ENCODE data around the gene LRRC36. TPM values are rescaled to one million over a fixed set of nuclear protein-coding genes. Genes with fewer than 3 reads are reported as not detected.

LRRC36 gene
- total RNA-seq, 4 donors from 2014 or later, result 0.33 TPM; not detected in 3

GRCh38 chr16:67317853-67318252 is 8.8 kb upstream of the LRRC36 start:
- H3K9me3 ChIP-seq, result no peaks in the 10 kb centered on the region
- intact Hi-C loops (cut with DNase I), result no loop called here
- DNase-seq (ENCODE audit: extremely low spot score), result no peak
- H3K4me3 ChIP-seq, result no peak overlapping the region
- TF ChIP-seq, protein P1, sequence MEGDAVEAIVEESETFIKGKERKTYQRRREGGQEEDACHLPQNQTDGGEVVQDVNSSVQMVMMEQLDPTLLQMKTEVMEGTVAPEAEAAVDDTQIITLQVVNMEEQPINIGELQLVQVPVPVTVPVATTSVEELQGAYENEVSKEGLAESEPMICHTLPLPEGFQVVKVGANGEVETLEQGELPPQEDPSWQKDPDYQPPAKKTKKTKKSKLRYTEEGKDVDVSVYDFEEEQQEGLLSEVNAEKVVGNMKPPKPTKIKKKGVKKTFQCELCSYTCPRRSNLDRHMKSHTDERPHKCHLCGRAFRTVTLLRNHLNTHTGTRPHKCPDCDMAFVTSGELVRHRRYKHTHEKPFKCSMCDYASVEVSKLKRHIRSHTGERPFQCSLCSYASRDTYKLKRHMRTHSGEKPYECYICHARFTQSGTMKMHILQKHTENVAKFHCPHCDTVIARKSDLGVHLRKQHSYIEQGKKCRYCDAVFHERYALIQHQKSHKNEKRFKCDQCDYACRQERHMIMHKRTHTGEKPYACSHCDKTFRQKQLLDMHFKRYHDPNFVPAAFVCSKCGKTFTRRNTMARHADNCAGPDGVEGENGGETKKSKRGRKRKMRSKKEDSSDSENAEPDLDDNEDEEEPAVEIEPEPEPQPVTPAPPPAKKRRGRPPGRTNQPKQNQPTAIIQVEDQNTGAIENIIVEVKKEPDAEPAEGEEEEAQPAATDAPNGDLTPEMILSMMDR (IDR thresholded peaks at IDR 0.05), result no peak
- TF ChIP-seq POLR2A (IDR thresholded peaks at IDR 0.05; ENCODE audit: low read depth) (no peak), POLR2AphosphoS5 (IDR thresholded peaks at IDR 0.05) (no peak), EP300 (IDR thresholded peaks at IDR 0.05) (no peak)
- no peaks in the 10 kb centered on the region for H3K36me3 ChIP-seq
- H3K4me1 ChIP-seq, result no peaks in the 10 kb centered on the region
- peaks cover 0 to 47% (median 0%) of the 10 kb centered on the region in 4 donors for H3K27me3 ChIP-seq
- no peak overlapping the region for H3K27ac ChIP-seq (replicated peaks in 1 of 4)

DNA sequence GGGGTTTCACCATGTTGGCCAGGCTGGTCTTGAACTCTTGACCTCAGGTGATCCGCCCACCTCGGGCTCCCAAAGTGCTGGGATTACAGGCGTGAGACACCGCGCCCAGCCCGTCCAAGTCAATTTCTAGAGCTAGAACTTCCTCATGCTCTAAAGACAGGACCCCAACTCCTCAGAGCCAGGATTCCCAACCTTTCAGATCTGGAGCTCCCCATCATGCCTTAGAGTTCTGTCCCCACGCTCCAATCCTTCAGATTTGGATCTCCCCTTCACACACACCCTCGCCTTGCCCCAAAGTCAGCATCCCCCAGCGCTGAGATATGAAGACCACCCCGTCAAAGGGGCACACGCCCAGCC is 522 bp upstream of the LRRC36 start:
- H3K36me3 ChIP-seq, result no peaks in the 10 kb centered on the region
- DNase-seq (ENCODE audit: extremely low spot score), result no peak
- H3K27me3 ChIP-seq, result peaks cover 0 to 46% (median 0%) of the 10 kb centered on the region in 4 donors
- H3K9me3 ChIP-seq, result no peaks in the 10 kb centered on the region
- TF ChIP-seq, protein P1 (IDR thresholded peaks at IDR 0.05), result no peak
- TF ChIP-seq POLR2A (IDR thresholded peaks at IDR 0.05; ENCODE audit: low read depth), result no peak
- TF ChIP-seq EP300 (IDR thresholded peaks at IDR 0.05), result no peak
- no peak for TF ChIP-seq POLR2AphosphoS5 (IDR thresholded peaks at IDR 0.05)
- peak overlapping the region; percentile 53 to 69 (median 58) for H3K4me3 ChIP-seq
- 33% methylated on average over 7 of the region's 11 CpGs for WGBS
- H3K27ac ChIP-seq (replicated peaks in 1 of 4), result no peak overlapping the region
- H3K4me1 ChIP-seq, result peaks cover 6 to 15% (median 14%) of the 10 kb centered on the region in 4 donors
- intact Hi-C loops (cut with DNase I), result no loop called here

DNA sequence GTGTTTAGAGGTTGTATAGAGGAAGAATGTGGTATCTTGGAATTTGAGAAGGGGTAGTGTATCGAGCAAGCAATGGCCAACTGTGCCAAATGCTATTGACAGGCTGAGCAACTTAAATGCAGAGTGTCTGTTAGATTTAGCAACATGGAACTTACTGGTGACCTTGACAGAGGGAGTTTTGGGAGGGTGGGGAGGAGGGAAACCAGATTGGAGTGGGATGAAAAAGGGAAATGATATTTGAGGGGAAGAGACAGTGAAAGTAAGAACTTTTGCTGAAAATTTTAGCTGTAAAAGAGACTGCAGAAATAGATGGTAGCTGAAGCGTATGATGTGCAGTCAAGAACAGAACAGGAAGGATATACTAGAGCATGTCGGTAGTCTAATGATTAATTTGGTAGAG is 1.1 kb downstream of the LRRC36 start:
- peaks cover 6 to 15% (median 14%) of the 10 kb centered on the region in 4 donors for H3K4me1 ChIP-seq
- no peaks in the 10 kb centered on the region for H3K9me3 ChIP-seq
- intact Hi-C loops (cut with DNase I), result no loop called here
- H3K36me3 ChIP-seq, result no peaks in the 10 kb centered on the region
- peak; percentile 53 for DNase-seq (ENCODE audit: extremely low spot score)
- TF ChIP-seq, protein P1 (IDR thresholded peaks at IDR 0.05), result no peak
- TF ChIP-seq POLR2A (IDR thresholded peaks at IDR 0.05; ENCODE audit: low read depth), result no peak
- no peak for TF ChIP-seq POLR2AphosphoS5 (IDR thresholded peaks at IDR 0.05)
- no peak for TF ChIP-seq EP300 (IDR thresholded peaks at IDR 0.05)
- 56% methylated on average over 3 of the region's 3 CpGs for WGBS
- peaks cover 0 to 34% (median 0%) of the 10 kb centered on the region in 4 donors for H3K27me3 ChIP-seq
- no peak overlapping the region for H3K27ac ChIP-seq (replicated peaks in 1 of 4)
- H3K4me3 ChIP-seq, result no peak overlapping the region

GRCh38 chr16:67329901-67330300 is 3.3 kb downstream of the LRRC36 start:
- Histone ChIP-seq H3K9me3 (no peaks in the 10 kb centered on the region), H3K4me3 (no peak overlapping the region), H3K4me1 (peaks cover 6 to 15% (median 14%) of the 10 kb centered on the region in 4 donors), H3K36me3 (no peaks in the 10 kb centered on the region), H3K27ac (replicated peaks in 1 of 4) (no peak overlapping the region), H3K27me3 (peaks cover 0 to 21% (median 0%) of the 10 kb centered on the region in 4 donors)
- 64% methylated on average over 5 of the region's 5 CpGs for WGBS
- DNase-seq (ENCODE audit: extremely low spot score), result peak; percentile 3
- TF ChIP-seq POLR2AphosphoS5 (IDR thresholded peaks at IDR 0.05), result no peak
- no peak for TF ChIP-seq POLR2A (IDR thresholded peaks at IDR 0.05; ENCODE audit: low read depth)
- TF ChIP-seq, protein P1 (IDR thresholded peaks at IDR 0.05), result no peak
- no peak for TF ChIP-seq EP300 (IDR thresholded peaks at IDR 0.05)
- intact Hi-C loops (cut with DNase I), result no loop called here

- Histone ChIP-seq H3K36me3 (no peaks in the 10 kb centered on the region), H3K9me3 (no peaks in the 10 kb centered on the region), H3K27me3 (no peaks in the 10 kb centered on the region), H3K4me1 (no peaks in the 10 kb centered on the region), H3K4me3 (no peak overlapping the region), H3K27ac (replicated peaks in 1 of 4) (no peak overlapping the region)
- intact Hi-C loops (cut with DNase I), result no loop called here
- 70% methylated on average over 2 of the region's 2 CpGs for WGBS
- DNase-seq (ENCODE audit: extremely low spot score), result peak; percentile 80
- TF ChIP-seq EP300 (IDR thresholded peaks at IDR 0.05), result no peak
- TF ChIP-seq, protein P1 (IDR thresholded peaks at IDR 0.05), result no peak
- TF ChIP-seq POLR2A (IDR thresholded peaks at IDR 0.05; ENCODE audit: low read depth), result no peak
- TF ChIP-seq POLR2AphosphoS5 (IDR thresholded peaks at IDR 0.05), result no peak
Measured at GRCh38 chr16:67333315-67333714, 6.7 kb downstream of the LRRC36 start.

Data from esophagus muscularis mucosa (tissue), 4 donors.